HG03432 (cell line): Measurements from ENCODE around the gene PLCXD1.

Source experiments
- ATAC-seq: cut with Tn5 transposase; IDR thresholded peaks from one replicate; pipeline ENCODE4 v1.9.1; 2021; ENCODE audit warnings: mild to moderate bottlenecking, moderate library complexity; ENCODE audit not compliant: unreplicated experiment

The PLCXD1 gene

GRCh38 chrX:333611-334311 lies 52.6 kb downstream of the PLCXD1 start:
- no peak for ATAC-seq

- no peak for ATAC-seq
These were observed 53.2 kb downstream of the PLCXD1 start for GRCh38 chrX:334331-334891.

GRCh38 chrX:334971-335757 lies 54.0 kb downstream of the PLCXD1 start:
- ATAC-seq, result no peak

GRCh38 chrX:335758-336155 lies 54.6 kb downstream of the PLCXD1 start:
- ATAC-seq, result no peak

GRCh38 chrX:336227-336626 lies 55.0 kb downstream of the PLCXD1 start:
- no peak for ATAC-seq

- no peak for ATAC-seq
These were observed 56.2 kb downstream of the PLCXD1 start for GRCh38 chrX:337331-337831.

GRCh38 chrX:338281-338835 lies 57.2 kb downstream of the PLCXD1 start:
- ATAC-seq, result no peak

GRCh38 chrX:338836-339400 lies 57.7 kb downstream of the PLCXD1 start:
- ATAC-seq, result no peak

- ATAC-seq, result no peak
These were observed 58.9 kb downstream of the PLCXD1 start for GRCh38 chrX:340121-340520.

GRCh38 chrX:340641-341423 lies 59.7 kb downstream of the PLCXD1 start:
- no peak for ATAC-seq

- no peak for ATAC-seq
These were observed 60.4 kb downstream of the PLCXD1 start for GRCh38 chrX:341541-342101.

- no peak for ATAC-seq
These were observed 63.3 kb downstream of the PLCXD1 start for GRCh38 chrX:344371-344901.

- ATAC-seq, result no peak
These were observed 64.1 kb downstream of the PLCXD1 start for GRCh38 chrX:345020-345925.

- no peak for ATAC-seq
These were observed 65.0 kb downstream of the PLCXD1 start for GRCh38 chrX:346034-346813.

GRCh38 chrX:347351-348117 lies 66.4 kb downstream of the PLCXD1 start:
- ATAC-seq, result no peak

GRCh38 chrX:348461-349117 lies 67.4 kb downstream of the PLCXD1 start:
- no peak for ATAC-seq

- no peak for ATAC-seq
These were observed 68.0 kb downstream of the PLCXD1 start for GRCh38 chrX:349196-349595.
